ENCODE measurements around the gene DAB2IP. TPM values are rescaled to one million over a fixed set of nuclear protein-coding genes. Genes with fewer than 3 reads are reported as not detected.

DAB2IP gene
- total RNA-seq, 2 donors from 2014 or later, result 70.7 to 71.0 TPM

GRCh38 chr9:121675381-121675780 is 23.9 kb downstream of the DAB2IP start:
- TF ChIP-seq, protein P1, sequence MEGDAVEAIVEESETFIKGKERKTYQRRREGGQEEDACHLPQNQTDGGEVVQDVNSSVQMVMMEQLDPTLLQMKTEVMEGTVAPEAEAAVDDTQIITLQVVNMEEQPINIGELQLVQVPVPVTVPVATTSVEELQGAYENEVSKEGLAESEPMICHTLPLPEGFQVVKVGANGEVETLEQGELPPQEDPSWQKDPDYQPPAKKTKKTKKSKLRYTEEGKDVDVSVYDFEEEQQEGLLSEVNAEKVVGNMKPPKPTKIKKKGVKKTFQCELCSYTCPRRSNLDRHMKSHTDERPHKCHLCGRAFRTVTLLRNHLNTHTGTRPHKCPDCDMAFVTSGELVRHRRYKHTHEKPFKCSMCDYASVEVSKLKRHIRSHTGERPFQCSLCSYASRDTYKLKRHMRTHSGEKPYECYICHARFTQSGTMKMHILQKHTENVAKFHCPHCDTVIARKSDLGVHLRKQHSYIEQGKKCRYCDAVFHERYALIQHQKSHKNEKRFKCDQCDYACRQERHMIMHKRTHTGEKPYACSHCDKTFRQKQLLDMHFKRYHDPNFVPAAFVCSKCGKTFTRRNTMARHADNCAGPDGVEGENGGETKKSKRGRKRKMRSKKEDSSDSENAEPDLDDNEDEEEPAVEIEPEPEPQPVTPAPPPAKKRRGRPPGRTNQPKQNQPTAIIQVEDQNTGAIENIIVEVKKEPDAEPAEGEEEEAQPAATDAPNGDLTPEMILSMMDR (conservative IDR thresholded peaks at IDR 0.05), result no peak
- no peak overlapping the region for H3K9ac ChIP-seq (ENCODE audit: extremely low read depth, low read length, poor library complexity, severe bottlenecking)
- no peak for DNase-seq
- no peaks in the 10 kb centered on the region for H3K4me1 ChIP-seq (ENCODE audit: control insufficient read depth, insufficient read depth, low read length)
- no peaks in the 10 kb centered on the region for H3K27me3 ChIP-seq (ENCODE audit: control insufficient read depth, insufficient read depth, low read length, poor library complexity, severe bottlenecking)
- no peak overlapping the region for H3K4me3 Mint-ChIP-seq
- H3K36me3 ChIP-seq (ENCODE audit: control insufficient read depth, insufficient read depth, low read length), result peaks cover 13% of the 10 kb centered on the region
- no peak overlapping the region for H3K4me3 ChIP-seq (ENCODE audit: low read length)
- H3K27ac Mint-ChIP-seq, result peak overlapping the region; percentile 55
- 83 to 87% methylated on average over 2 to 6 of the region's 6 CpGs for WGBS, 2 experiments (ENCODE audit: insufficient coverage in 1 of 2, insufficient read length in 1 of 2)
- peaks cover 21% of the 10 kb centered on the region for H3K36me3 Mint-ChIP-seq (ENCODE audit: low read depth)
- H3K9me3 Mint-ChIP-seq, result no peaks in the 10 kb centered on the region
- no peak overlapping the region for H3K27ac ChIP-seq (ENCODE audit: low read depth, low read length)
- H3K4me1 Mint-ChIP-seq, result peaks cover 26% of the 10 kb centered on the region
- no peaks in the 10 kb centered on the region for H3K27me3 Mint-ChIP-seq (ENCODE audit: insufficient read depth)
- no peaks in the 10 kb centered on the region for H3K9me3 ChIP-seq (ENCODE audit: control insufficient read depth, low read length)

DNA sequence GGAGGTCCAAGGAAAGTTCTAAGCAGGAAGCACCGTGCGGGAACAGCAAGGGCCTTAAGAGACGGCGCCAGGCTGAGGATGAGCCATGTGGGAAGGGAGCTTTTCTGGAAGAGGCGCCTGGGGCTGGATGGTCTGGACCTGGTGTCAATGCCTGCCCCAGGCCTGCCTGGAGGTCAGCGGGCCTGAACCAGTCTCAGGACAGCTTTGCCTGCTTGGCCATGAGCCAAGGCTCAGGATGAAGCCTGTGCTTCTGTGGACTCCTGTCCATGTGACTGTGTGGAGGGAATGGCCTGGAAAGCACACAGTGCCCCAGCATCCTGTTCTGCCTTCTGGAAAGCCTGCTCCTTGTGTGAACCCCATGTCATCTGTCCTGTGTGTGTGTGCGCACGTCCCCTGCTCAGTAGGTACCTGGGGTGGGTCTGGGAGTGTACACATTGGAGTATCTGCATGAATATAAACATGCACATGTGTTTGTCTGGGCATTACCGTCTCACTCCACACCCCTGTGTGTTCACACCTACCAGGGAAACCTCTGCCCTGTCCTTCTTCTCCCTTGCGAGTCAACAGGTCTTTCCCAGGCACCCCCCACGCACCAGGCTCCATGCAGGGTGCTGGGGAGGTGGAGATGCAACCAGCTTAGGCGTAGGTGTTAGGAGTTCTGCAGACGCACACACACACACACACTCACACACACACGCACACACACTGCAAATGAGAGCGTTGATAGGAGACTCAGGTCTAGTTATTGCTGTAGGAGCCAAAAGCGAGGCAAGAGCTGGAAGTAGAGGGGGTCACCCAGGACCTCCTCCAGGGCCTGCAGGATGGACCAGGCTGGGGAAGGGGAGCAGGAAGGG is 24.8 kb downstream of the DAB2IP start:
- Histone ChIP-seq H3K4me3 (ENCODE audit: low read length) (no peak overlapping the region), H3K36me3 (ENCODE audit: control insufficient read depth, insufficient read depth, low read length) (peaks cover 16% of the 10 kb centered on the region), H3K27me3 (ENCODE audit: control insufficient read depth, insufficient read depth, low read length, poor library complexity, severe bottlenecking) (no peaks in the 10 kb centered on the region), H3K9me3 (ENCODE audit: control insufficient read depth, low read length) (no peaks in the 10 kb centered on the region), H3K27ac (ENCODE audit: low read depth, low read length) (no peak overlapping the region), H3K9ac (ENCODE audit: extremely low read depth, low read length, poor library complexity, severe bottlenecking) (no peak overlapping the region), H3K4me1 (ENCODE audit: control insufficient read depth, insufficient read depth, low read length) (no peaks in the 10 kb centered on the region)
- no peaks in the 10 kb centered on the region for H3K27me3 Mint-ChIP-seq (ENCODE audit: insufficient read depth)
- TF ChIP-seq, protein P1 (conservative IDR thresholded peaks at IDR 0.05), result no peak
- H3K4me1 Mint-ChIP-seq, result peaks cover 26% of the 10 kb centered on the region
- H3K4me3 Mint-ChIP-seq, result no peak overlapping the region
- H3K9me3 Mint-ChIP-seq, result no peaks in the 10 kb centered on the region
- WGBS, 2 experiments (ENCODE audit: insufficient coverage in 1 of 2, insufficient read length in 1 of 2), result 92 to 98% methylated on average over 7 to 15 of the region's 16 CpGs
- no peak overlapping the region for H3K27ac Mint-ChIP-seq
- peaks cover 22% of the 10 kb centered on the region for H3K36me3 Mint-ChIP-seq (ENCODE audit: low read depth)
- DNase-seq, result no peak

- peaks cover 16% of the 10 kb centered on the region for H3K36me3 ChIP-seq (ENCODE audit: control insufficient read depth, insufficient read depth, low read length)
- no peak for DNase-seq
- H3K9me3 Mint-ChIP-seq, result no peaks in the 10 kb centered on the region
- no peak overlapping the region for H3K27ac Mint-ChIP-seq
- no peak overlapping the region for H3K9ac ChIP-seq (ENCODE audit: extremely low read depth, low read length, poor library complexity, severe bottlenecking)
- no peaks in the 10 kb centered on the region for H3K4me1 ChIP-seq (ENCODE audit: control insufficient read depth, insufficient read depth, low read length)
- no peak overlapping the region for H3K4me3 Mint-ChIP-seq
- H3K27me3 ChIP-seq (ENCODE audit: control insufficient read depth, insufficient read depth, low read length, poor library complexity, severe bottlenecking), result no peaks in the 10 kb centered on the region
- no peak overlapping the region for H3K27ac ChIP-seq (ENCODE audit: low read depth, low read length)
- H3K4me1 Mint-ChIP-seq, result peaks cover 26% of the 10 kb centered on the region
- WGBS, 2 experiments (ENCODE audit: insufficient coverage in 1 of 2, insufficient read length in 1 of 2), result 88 to 96% methylated on average over 4 of the region's 4 CpGs
- TF ChIP-seq, protein P1 (conservative IDR thresholded peaks at IDR 0.05), result no peak
- H3K36me3 Mint-ChIP-seq (ENCODE audit: low read depth), result peaks cover 27% of the 10 kb centered on the region
- H3K9me3 ChIP-seq (ENCODE audit: control insufficient read depth, low read length), result no peaks in the 10 kb centered on the region
- no peaks in the 10 kb centered on the region for H3K27me3 Mint-ChIP-seq (ENCODE audit: insufficient read depth)
- no peak overlapping the region for H3K4me3 ChIP-seq (ENCODE audit: low read length)
Measured at GRCh38 chr9:121676926-121677325, 25.5 kb downstream of the DAB2IP start.
